ENCODE data around the gene ARHGAP10.

The ARHGAP10 gene

GRCh38 chr4:148053298-148054003, 321.6 kb downstream of the ARHGAP10 start:
- DNase-seq = no peak

GRCh38 chr4:148054275-148054674, 322.4 kb downstream of the ARHGAP10 start:
- DNase-seq = peak; percentile 36

GRCh38 chr4:148055844-148056243, 324.0 kb downstream of the ARHGAP10 start:
- DNase-seq = no peak

- peak; percentile 97 for DNase-seq
Observed at GRCh38 chr4:148056879-148057278, 325.0 kb downstream of the ARHGAP10 start.

GRCh38 chr4:148057516-148057915, 325.6 kb downstream of the ARHGAP10 start:
- no peak for DNase-seq

- DNase-seq = no peak
Observed at GRCh38 chr4:148057984-148058859, 326.3 kb downstream of the ARHGAP10 start.

- DNase-seq = peak; percentile 20
Observed at GRCh38 chr4:148059617-148060180, 327.8 kb downstream of the ARHGAP10 start.

GRCh38 chr4:148060264-148061140, 328.6 kb downstream of the ARHGAP10 start:
- DNase-seq = peak; percentile 34

GRCh38 chr4:148061141-148061481, 329.2 kb downstream of the ARHGAP10 start:
- no peak for DNase-seq

GRCh38 chr4:148061795-148062194, 329.9 kb downstream of the ARHGAP10 start:
- no peak for DNase-seq

GRCh38 chr4:148062301-148062950, 330.5 kb downstream of the ARHGAP10 start:
- no peak for DNase-seq

- no peak for DNase-seq
Observed at GRCh38 chr4:148064451-148064850, 332.6 kb downstream of the ARHGAP10 start.

- DNase-seq = no peak
Observed at GRCh38 chr4:148065075-148065474, 333.2 kb downstream of the ARHGAP10 start.

- no peak for DNase-seq
Observed at GRCh38 chr4:148067301-148067916, 335.5 kb downstream of the ARHGAP10 start.

- no peak for DNase-seq
Observed at GRCh38 chr4:148068065-148068911, 336.4 kb downstream of the ARHGAP10 start.

GRCh38 chr4:148069086-148069894, 337.4 kb downstream of the ARHGAP10 start:
- DNase-seq = no peak

GRCh38 chr4:148069895-148070178, 337.9 kb downstream of the ARHGAP10 start:
- no peak for DNase-seq

GRCh38 chr4:148071009-148071408, 339.1 kb downstream of the ARHGAP10 start:
- no peak for DNase-seq

GRCh38 chr4:148072789-148073188, 340.9 kb downstream of the ARHGAP10 start:
- DNase-seq = no peak

- DNase-seq = no peak
Observed at GRCh38 chr4:148073349-148073748, 341.5 kb downstream of the ARHGAP10 start.

All from inflammatory macrophage treated with lipopolysaccharide for 4 hours (primary cell).